Measurements from ENCODE around the gene MCHR1. TPM values are rescaled to one million over a fixed set of nuclear protein-coding genes. Genes with fewer than 3 reads are reported as not detected.
"Not testable (repeated sequence)": the region's sequence is repeated elsewhere in the genome, so short reads cannot be mapped to it uniquely, and the experiment has no call there.

Gene MCHR1
- total RNA-seq, 1 experiment from 2014 or later: not detected

DNA sequence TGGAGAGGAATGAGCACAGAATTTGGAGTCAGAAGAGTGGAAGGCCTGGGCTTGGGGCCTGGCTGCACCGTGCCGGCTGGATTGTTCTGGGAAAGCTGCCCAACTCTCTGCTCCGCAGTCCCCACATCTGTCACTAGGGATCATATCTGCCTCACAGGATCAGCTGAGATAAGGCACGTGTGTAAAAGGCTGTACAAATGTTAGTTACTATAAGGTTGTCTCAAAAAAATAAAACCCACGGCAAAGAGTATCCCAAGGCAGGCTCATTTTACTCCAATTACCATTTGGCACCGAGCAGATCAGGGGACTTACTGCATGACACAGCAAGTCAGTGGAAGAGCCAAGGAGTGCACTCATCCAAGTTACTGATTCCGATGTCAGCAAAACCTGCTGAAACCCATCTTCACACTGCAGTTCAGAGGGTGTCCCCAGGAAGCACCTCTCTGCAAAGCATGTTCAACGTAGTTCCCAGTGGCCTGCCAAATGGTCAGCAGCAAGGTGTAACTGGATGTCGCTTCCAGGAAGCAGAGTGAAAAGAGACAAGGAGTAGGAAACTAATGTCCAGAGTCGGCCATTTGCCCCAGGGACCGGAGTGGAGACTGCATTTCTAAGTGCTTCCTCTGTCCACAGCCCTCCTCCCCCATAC lies 24.6 kb upstream of the MCHR1 start:
- BruUV-seq (replicated peaks): no TSS peak
- H3K27ac Mint-ChIP-seq (ENCODE audit: low read depth, unreplicated experiment): peak overlapping the region; percentile 25
- H3K4me3 Mint-ChIP-seq (ENCODE audit: unreplicated experiment): peak overlapping the region; percentile 5
- CTCF ChIA-PET: interaction anchor here (0.6 to 13.5 kb wide), 8 partner anchors 15 to 245 kb away, joined by 3 to 220 read pairs (median 4); no protein-coding TSS in a partner anchor
- TF ChIP-seq, protein P1, sequence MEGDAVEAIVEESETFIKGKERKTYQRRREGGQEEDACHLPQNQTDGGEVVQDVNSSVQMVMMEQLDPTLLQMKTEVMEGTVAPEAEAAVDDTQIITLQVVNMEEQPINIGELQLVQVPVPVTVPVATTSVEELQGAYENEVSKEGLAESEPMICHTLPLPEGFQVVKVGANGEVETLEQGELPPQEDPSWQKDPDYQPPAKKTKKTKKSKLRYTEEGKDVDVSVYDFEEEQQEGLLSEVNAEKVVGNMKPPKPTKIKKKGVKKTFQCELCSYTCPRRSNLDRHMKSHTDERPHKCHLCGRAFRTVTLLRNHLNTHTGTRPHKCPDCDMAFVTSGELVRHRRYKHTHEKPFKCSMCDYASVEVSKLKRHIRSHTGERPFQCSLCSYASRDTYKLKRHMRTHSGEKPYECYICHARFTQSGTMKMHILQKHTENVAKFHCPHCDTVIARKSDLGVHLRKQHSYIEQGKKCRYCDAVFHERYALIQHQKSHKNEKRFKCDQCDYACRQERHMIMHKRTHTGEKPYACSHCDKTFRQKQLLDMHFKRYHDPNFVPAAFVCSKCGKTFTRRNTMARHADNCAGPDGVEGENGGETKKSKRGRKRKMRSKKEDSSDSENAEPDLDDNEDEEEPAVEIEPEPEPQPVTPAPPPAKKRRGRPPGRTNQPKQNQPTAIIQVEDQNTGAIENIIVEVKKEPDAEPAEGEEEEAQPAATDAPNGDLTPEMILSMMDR (IDR thresholded peaks at IDR 0.05; ENCODE audit: unreplicated experiment): no peak
- H3K27me3 Mint-ChIP-seq (ENCODE audit: insufficient read depth, unreplicated experiment): no peaks in the 10 kb centered on the region
- peaks cover 32% of the 10 kb centered on the region for H3K4me1 Mint-ChIP-seq (ENCODE audit: insufficient read depth, unreplicated experiment)
- H3K36me3 Mint-ChIP-seq (ENCODE audit: insufficient read depth, unreplicated experiment): no peaks in the 10 kb centered on the region
- POLR2A ChIA-PET: interaction anchor here (0.7 to 5.6 kb wide), 7 partner anchors 15 to 620 kb away, joined by 3 to 46 read pairs (median 4); partner anchors contain the start of gene MRTFA
- DNase-seq (ENCODE audit: unreplicated experiment): peak; percentile 42
- intact Hi-C loops (cut with micrococcal nuclease): loop anchor here (10.0 kb wide), 1 partner anchor 240 kb away; no protein-coding TSS in a partner anchor
- no peaks in the 10 kb centered on the region for H3K9me3 Mint-ChIP-seq (ENCODE audit: unreplicated experiment)

DNA sequence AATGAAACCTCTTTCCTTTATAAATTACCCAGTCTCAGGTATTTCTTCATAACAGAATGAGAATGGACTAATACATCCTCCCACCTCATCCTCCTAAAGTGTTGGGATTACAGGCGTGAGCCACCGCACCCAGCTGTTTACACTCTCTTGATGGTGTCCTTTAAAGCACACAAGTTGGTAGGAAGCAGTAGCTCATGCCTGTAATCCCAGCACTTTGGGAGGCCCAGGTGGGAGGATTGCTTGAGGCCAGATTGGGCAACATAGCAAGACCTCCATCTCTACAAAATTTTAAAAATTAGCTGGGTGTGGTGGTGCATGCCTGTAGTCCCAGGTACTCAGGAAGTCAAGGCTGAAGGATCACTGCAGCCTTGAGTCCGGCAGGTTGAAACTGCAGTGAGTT lies 23.3 kb upstream of the MCHR1 start:
- BruUV-seq (replicated peaks); H3K36me3 Mint-ChIP-seq (ENCODE audit: insufficient read depth, unreplicated experiment); H3K27me3 Mint-ChIP-seq (ENCODE audit: insufficient read depth, unreplicated experiment); DNase-seq (ENCODE audit: unreplicated experiment); POLR2A ChIA-PET; H3K27ac Mint-ChIP-seq (ENCODE audit: low read depth, unreplicated experiment); H3K4me3 Mint-ChIP-seq (ENCODE audit: unreplicated experiment); H3K9me3 Mint-ChIP-seq (ENCODE audit: unreplicated experiment): not testable (repeated sequence)
- peaks cover 30% of the 10 kb centered on the region for H3K4me1 Mint-ChIP-seq (ENCODE audit: insufficient read depth, unreplicated experiment)
- intact Hi-C loops (cut with micrococcal nuclease): loop anchor here (10.0 kb wide), 1 partner anchor 239 kb away; no protein-coding TSS in a partner anchor
- CTCF ChIA-PET: interaction anchor here (0.6 to 6.8 kb wide), 5 partner anchors 27 to 503 kb away, joined by 3 to 49 read pairs (median 3); no protein-coding TSS in a partner anchor

DNA sequence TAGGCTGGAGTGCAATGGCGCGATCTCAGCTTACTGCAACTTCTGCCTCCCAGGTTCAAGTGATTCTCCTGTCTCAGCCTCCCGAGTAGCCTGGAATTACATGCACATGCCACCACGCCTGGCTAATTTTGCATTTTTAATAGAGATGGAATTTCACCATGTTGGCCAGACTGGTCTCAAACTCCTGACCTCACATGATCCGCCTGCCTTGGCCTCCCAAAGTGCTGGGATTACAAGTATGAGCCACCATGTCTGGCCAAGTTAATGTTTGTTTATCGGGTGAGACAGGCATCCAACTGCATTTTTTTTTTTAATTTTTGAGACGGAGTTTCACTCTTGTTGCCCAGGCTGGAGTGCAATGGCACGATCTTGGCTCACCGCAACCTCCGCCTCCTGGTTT lies 22.6 kb upstream of the MCHR1 start:
- BruUV-seq (replicated peaks); H3K36me3 Mint-ChIP-seq (ENCODE audit: insufficient read depth, unreplicated experiment); POLR2A ChIA-PET; H3K4me3 Mint-ChIP-seq (ENCODE audit: unreplicated experiment); DNase-seq (ENCODE audit: unreplicated experiment); H3K27ac Mint-ChIP-seq (ENCODE audit: low read depth, unreplicated experiment); H3K27me3 Mint-ChIP-seq (ENCODE audit: insufficient read depth, unreplicated experiment); H3K9me3 Mint-ChIP-seq (ENCODE audit: unreplicated experiment): not testable (repeated sequence)
- CTCF ChIA-PET: interaction anchor here (1.1 to 6.8 kb wide), 2 partner anchors 38 to 102 kb away, joined by 3 to 49 read pairs; no protein-coding TSS in a partner anchor
- intact Hi-C loops (cut with micrococcal nuclease): loop anchor here (10.0 kb wide), 1 partner anchor 238 kb away; no protein-coding TSS in a partner anchor
- H3K4me1 Mint-ChIP-seq (ENCODE audit: insufficient read depth, unreplicated experiment): peaks cover 23% of the 10 kb centered on the region

DNA sequence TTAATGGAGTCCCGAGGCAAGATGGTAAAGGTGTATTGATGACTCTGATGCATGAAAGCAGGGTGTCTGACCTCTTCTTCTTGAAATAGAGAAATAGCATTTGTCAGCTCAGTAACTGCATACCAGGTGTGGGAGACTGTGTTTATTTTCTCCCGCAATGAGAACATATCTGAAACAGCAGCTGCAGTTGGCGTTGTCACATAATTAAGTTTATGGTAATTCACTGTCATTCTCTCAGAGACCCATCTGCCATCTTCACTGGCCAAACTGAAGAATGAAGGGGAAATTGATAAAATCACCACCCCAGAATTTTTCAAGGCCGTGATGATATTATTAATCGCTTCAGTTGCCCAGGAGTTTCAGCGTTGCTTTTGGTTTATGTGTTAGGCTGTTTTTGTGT lies 20.1 kb upstream of the MCHR1 start:
- ChIA-PET POLR2A (interaction anchor here (1.3 kb wide), 1 partner anchor 22 kb away, joined by 3 read pairs; the partner anchor contains the start of gene MRTFA), CTCF (interaction anchor here (0.6 to 1.7 kb wide), 2 partner anchors 24 to 285 kb away, joined by 5 to 6 read pairs; no protein-coding TSS in a partner anchor)
- Mint-ChIP-seq H3K4me1 (ENCODE audit: insufficient read depth, unreplicated experiment) (peaks cover 8% of the 10 kb centered on the region), H3K4me3 (ENCODE audit: unreplicated experiment) (no peak overlapping the region), H3K27me3 (ENCODE audit: insufficient read depth, unreplicated experiment) (no peaks in the 10 kb centered on the region), H3K36me3 (ENCODE audit: insufficient read depth, unreplicated experiment) (peaks cover 6% of the 10 kb centered on the region), H3K27ac (ENCODE audit: low read depth, unreplicated experiment) (no peak overlapping the region), H3K9me3 (ENCODE audit: unreplicated experiment) (no peaks in the 10 kb centered on the region)
- no peak for DNase-seq (ENCODE audit: unreplicated experiment)
- intact Hi-C loops (cut with micrococcal nuclease): loop anchor here (10.0 kb wide), 1 partner anchor 236 kb away; no protein-coding TSS in a partner anchor
- TF ChIP-seq, protein P1 (IDR thresholded peaks at IDR 0.05; ENCODE audit: unreplicated experiment): no peak
- BruUV-seq (replicated peaks): no TSS peak

DNA sequence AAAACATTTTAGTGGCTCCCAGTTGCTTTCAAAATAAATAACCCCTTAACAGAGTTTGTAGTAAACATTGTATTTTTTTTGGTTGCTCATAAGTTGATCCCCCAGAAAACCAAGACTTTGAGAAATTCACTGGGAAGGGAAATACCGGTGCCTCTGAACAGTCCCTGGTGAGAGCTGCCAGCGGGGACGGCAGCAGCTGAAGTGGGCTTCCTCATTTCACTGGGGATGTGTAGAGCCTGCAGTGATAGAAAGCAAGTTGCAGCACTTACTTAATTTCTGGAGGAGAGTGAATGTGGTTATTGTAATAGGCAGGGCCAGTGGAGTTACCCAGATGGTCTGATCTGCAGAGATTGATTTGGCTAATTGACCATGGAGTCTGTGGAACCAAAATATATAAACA lies 18.6 kb upstream of the MCHR1 start:
- ChIA-PET POLR2A (interaction anchor here (2.2 kb wide), 1 partner anchor 9 kb away, joined by 4 read pairs; no protein-coding TSS in a partner anchor), CTCF (no interaction called here)
- DNase-seq (ENCODE audit: unreplicated experiment): no peak
- BruUV-seq (replicated peaks): no TSS peak
- Mint-ChIP-seq H3K36me3 (ENCODE audit: insufficient read depth, unreplicated experiment) (peaks cover 6% of the 10 kb centered on the region), H3K27ac (ENCODE audit: low read depth, unreplicated experiment) (no peak overlapping the region), H3K4me1 (ENCODE audit: insufficient read depth, unreplicated experiment) (no peaks in the 10 kb centered on the region), H3K27me3 (ENCODE audit: insufficient read depth, unreplicated experiment) (no peaks in the 10 kb centered on the region), H3K9me3 (ENCODE audit: unreplicated experiment) (no peaks in the 10 kb centered on the region), H3K4me3 (ENCODE audit: unreplicated experiment) (no peak overlapping the region)
- intact Hi-C loops (cut with micrococcal nuclease): no loop called here
- TF ChIP-seq, protein P1 (IDR thresholded peaks at IDR 0.05; ENCODE audit: unreplicated experiment): no peak

Data from MCF 10A (cell line).